ENCODE measurements around the gene PRG2. TPM values are rescaled to one million over a fixed set of nuclear protein-coding genes. Genes with fewer than 3 reads are reported as not detected.

The PRG2 gene
- total RNA-seq, 4 donors from 2014 or later = not detected

- intact Hi-C loops (cut with DNase I; ENCODE audit: low total_unique reads) (no loop called here), in situ Hi-C loops (cut with MboI; ENCODE audit: low sequenced_read_pairs in 4 of 4) (no loop called here)
- TF ChIP-seq CTCF (IDR thresholded peaks at IDR 0.05 in 4 of 5, conservative IDR thresholded peaks at IDR 0.05 in 1 of 5) (no peak), POLR2A (IDR thresholded peaks at IDR 0.05) (no peak)
- peak in 1 of 2 donors; percentile 23 for DNase-seq
- Histone ChIP-seq H3K9me3 (no peaks in the 10 kb centered on the region), H3K4me1 (peaks cover 0 to 5% of the 10 kb centered on the region in 2 donors), H3K27ac (no peak overlapping the region), H3K4me3 (no peak overlapping the region), H3K27me3 (no peaks in the 10 kb centered on the region), H3K36me3 (peaks cover 0 to 24% of the 10 kb centered on the region in 2 donors)
- peak in 1 of 2 donors; percentile 21 for ATAC-seq
Observed at GRCh38 chr11:57417056-57417455, 26.6 kb upstream of the PRG2 start.

GRCh38 chr11:57416436-57416835 lies 26.0 kb upstream of the PRG2 start:
- H3K4me1 ChIP-seq = peaks cover 0 to 5% of the 10 kb centered on the region in 2 donors
- no peak overlapping the region for H3K27ac ChIP-seq
- no peak overlapping the region for H3K4me3 ChIP-seq
- H3K27me3 ChIP-seq = no peaks in the 10 kb centered on the region
- ATAC-seq = no peak
- DNase-seq = no peak
- peaks cover 0 to 24% of the 10 kb centered on the region in 2 donors for H3K36me3 ChIP-seq
- intact Hi-C loops (cut with DNase I; ENCODE audit: low total_unique reads) = no loop called here
- TF ChIP-seq CTCF (IDR thresholded peaks at IDR 0.05 in 4 of 5, conservative IDR thresholded peaks at IDR 0.05 in 1 of 5) (no peak), POLR2A (IDR thresholded peaks at IDR 0.05) (no peak)
- no peaks in the 10 kb centered on the region for H3K9me3 ChIP-seq
- in situ Hi-C loops (cut with MboI; ENCODE audit: low sequenced_read_pairs in 4 of 4) = no loop called here

GRCh38 chr11:57414612-57415212 lies 24.3 kb upstream of the PRG2 start:
- ATAC-seq (no peak), DNase-seq (no peak)
- intact Hi-C loops (cut with DNase I; ENCODE audit: low total_unique reads) = no loop called here
- no peak for TF ChIP-seq CTCF (IDR thresholded peaks at IDR 0.05 in 4 of 5, conservative IDR thresholded peaks at IDR 0.05 in 1 of 5)
- no peak for TF ChIP-seq POLR2A (IDR thresholded peaks at IDR 0.05)
- no peaks in the 10 kb centered on the region for H3K9me3 ChIP-seq
- H3K4me3 ChIP-seq = no peak overlapping the region
- H3K4me1 ChIP-seq = peaks cover 0 to 5% of the 10 kb centered on the region in 2 donors
- H3K27ac ChIP-seq = no peak overlapping the region
- H3K27me3 ChIP-seq = no peaks in the 10 kb centered on the region
- in situ Hi-C loops (cut with MboI; ENCODE audit: low sequenced_read_pairs in 4 of 4) = no loop called here
- H3K36me3 ChIP-seq = peaks cover 0 to 20% of the 10 kb centered on the region in 2 donors

GRCh38 chr11:57413681-57414080 lies 23.2 kb upstream of the PRG2 start:
- ATAC-seq = no peak
- in situ Hi-C loops (cut with MboI; ENCODE audit: low sequenced_read_pairs in 4 of 4) = no loop called here
- intact Hi-C loops (cut with DNase I; ENCODE audit: low total_unique reads) = no loop called here
- Histone ChIP-seq H3K9me3 (no peaks in the 10 kb centered on the region), H3K4me1 (peaks cover 0 to 5% of the 10 kb centered on the region in 2 donors), H3K36me3 (peaks cover 0 to 20% of the 10 kb centered on the region in 2 donors), H3K27me3 (no peaks in the 10 kb centered on the region), H3K27ac (no peak overlapping the region), H3K4me3 (no peak overlapping the region)
- TF ChIP-seq POLR2A (IDR thresholded peaks at IDR 0.05) (no peak), CTCF (IDR thresholded peaks at IDR 0.05 in 4 of 5, conservative IDR thresholded peaks at IDR 0.05 in 1 of 5) (no peak)
- DNase-seq = no peak

GRCh38 chr11:57410287-57410686 lies 19.8 kb upstream of the PRG2 start:
- intact Hi-C loops (cut with DNase I; ENCODE audit: low total_unique reads) = no loop called here
- H3K27ac ChIP-seq = no peak overlapping the region

More at GRCh38 chr11:57410287-57410686, 19.8 kb upstream of the PRG2 start:
- peaks cover 0 to 23% of the 10 kb centered on the region in 2 donors for H3K36me3 ChIP-seq
- H3K27me3 ChIP-seq = no peaks in the 10 kb centered on the region
- H3K4me1 ChIP-seq = peaks cover 9 to 22% of the 10 kb centered on the region in 2 donors
- no peak for TF ChIP-seq POLR2A (IDR thresholded peaks at IDR 0.05)
- no peak for TF ChIP-seq CTCF (IDR thresholded peaks at IDR 0.05 in 4 of 5, conservative IDR thresholded peaks at IDR 0.05 in 1 of 5)
- DNase-seq (no peak), ATAC-seq (no peak)
- no peak overlapping the region for H3K4me3 ChIP-seq
- in situ Hi-C loops (cut with MboI; ENCODE audit: low sequenced_read_pairs in 4 of 4) = no loop called here
- no peaks in the 10 kb centered on the region for H3K9me3 ChIP-seq
